Measurements from ENCODE around the gene GARIN5A.
A peak's percentile ranks its signal among the peaks of the same experiment; 100 is the strongest.

GARIN5A gene

DNA sequence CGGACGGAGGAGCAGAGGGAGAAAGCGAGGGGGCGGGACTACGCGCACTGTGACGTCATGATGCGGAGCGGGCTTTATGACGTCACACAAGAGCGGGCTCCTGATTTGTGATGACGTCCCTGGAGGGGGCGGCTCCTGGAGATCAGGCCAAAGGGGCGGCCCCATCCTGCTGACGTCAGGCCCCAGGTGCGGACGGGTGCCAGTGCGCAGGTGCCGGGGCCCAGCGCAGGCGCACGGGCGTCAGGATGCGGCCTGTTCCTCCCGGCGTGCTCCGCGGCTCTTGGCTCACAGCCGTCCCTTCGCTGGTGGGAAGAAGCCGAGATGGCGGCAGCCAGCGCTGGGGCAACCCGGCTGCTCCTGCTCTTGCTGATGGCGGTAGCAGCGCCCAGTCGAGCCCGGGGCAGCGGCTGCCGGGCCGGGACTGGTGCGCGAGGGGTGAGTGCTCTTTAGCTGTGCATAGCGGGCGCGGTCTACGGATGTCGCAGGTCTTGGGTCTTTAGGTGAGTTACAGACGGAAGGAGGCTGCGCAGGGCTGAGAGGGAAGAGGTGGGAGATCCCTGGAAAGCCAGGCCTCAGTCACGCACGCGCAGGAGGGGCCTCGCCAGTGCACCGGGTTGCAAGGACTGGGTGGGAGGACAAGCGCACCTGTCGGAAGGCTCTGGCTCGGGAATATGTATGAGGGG is at the start of gene GARIN5A, which contains the start of gene EMC10:
GARIN5A (minus strand) TSS at position 625 of the 683 bp plus-strand sequence; CDS start at position 165, 460 bp downstream.
EMC10 (plus strand) TSS at position 284 of the 683 bp plus-strand sequence; CDS start at position 322, 38 bp downstream.
- DNase-seq: peak; percentile 88

DNA sequence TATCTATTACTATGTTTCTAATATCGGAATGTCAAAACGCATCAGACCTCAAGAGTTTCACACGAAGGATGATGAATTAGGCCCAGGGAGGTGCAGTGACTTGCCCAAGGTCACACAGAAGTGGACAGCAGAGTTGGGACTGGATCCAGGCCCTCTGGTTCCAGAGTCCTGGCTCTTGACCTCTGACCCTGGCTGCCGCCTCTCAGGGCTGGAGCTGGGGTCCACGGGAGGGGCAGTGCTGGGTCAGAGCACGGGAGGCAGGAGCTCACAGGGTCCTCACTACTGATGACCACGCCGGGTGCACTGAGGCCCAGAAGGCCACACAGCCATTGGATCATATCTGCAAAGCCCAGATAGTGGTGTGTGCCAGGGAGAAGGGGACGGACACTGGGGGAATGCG is 46.2 kb upstream of the GARIN5A start:
- no peak for DNase-seq

DNA sequence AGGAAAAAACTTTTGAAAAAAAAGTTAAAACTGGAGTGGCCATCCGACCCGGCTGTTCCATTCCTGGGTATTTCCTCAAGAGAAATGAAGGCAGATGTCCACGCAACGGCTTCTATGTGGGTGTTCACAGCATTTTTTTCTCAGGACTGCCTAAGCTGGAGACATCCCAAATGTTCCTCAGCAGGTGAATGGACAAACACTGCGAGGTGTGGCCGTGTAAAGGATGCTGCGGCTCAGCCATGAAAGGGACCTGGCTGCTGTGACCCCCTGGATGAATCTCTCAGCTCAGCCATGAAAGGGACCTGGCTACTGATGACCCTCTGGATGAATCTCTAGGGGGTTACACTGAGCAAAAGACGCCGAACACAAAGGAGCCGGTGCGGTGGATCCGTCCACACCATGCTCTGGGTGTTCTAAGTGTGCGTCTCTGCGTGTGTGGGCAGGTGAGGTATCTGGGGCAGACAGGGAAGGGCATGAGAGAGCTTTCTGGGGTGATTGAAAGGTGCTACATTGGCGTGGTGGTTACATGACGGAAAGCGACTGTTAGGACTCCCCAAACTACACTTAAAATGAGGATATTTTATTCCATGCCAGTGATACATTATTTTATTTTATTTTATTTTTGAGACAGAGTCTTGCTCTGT is 44.3 kb upstream of the GARIN5A start:
- DNase-seq: no peak

DNA sequence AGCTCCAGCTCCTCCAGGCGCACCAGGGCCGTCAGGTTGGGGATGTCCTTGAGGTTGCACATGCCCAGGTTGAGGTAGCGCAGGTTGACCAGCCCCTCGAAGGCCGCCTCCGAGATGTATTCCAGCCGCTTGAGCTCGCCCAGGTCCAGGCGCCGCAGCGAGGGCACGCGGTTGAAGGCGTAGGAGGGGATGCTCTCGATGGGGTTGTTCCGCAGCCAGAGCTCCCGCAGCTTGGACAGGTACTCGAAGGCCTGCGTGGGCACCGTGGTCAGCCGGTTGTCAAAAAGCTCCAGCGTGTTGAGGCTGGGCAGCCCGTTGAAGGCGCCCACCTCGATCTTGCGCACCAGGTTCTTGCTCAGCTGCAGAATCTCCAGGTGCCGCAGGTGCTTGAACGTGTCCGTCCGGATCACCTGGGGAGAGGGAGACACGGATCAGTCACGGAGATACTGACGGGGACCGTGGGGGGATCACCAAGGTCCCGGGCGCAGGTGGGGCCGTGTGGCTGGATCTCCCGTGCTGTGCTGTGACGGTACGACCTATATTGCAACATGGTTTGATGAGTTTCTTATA is 42.4 kb upstream of the GARIN5A start:
- DNase-seq: no peak

DNA sequence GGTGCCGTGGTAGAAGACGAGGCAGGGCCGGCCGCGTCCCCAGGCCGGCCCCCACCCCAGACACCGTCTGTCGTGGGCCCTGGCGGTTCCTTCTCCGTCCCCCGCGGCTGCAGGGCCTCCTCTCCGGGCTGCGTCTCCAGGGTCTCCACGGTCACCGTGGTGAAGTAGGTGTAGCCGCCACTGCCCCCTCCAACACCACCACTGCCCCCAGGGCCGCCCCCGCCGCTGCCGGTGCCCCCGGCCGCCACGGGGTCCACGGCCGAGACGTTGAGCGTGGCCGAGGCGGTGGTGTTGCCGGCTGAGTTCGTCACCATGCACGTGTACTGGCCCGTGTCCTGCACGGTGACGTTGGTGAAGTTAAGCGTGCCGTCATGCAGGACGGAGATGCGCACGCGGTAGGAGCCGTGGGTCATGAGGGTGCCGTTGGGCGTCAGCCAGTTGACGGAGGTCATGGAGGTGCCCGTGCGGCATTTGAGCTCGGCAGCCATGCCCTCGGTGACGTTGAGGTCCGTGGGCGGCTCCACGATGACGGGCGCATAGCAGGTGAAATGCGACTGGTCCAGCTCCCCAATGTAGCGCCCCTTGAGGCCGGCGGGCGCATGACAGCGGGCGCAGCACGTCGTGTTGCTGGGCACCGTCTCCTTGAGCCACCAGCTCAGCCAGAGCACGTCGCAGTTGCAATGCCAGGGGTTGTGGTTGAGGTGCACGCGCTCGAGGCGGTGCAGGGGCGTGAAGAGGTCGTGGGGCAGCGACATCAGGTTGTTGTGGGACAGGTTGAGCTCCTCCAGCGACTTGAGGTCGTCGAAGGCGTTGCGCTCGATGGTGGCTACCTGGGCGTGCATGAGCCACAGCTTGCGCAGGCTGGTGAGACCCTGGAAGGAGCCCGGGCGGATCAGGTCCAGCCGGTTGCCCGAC is 41.7 kb upstream of the GARIN5A start:
- DNase-seq: no peak

DNA sequence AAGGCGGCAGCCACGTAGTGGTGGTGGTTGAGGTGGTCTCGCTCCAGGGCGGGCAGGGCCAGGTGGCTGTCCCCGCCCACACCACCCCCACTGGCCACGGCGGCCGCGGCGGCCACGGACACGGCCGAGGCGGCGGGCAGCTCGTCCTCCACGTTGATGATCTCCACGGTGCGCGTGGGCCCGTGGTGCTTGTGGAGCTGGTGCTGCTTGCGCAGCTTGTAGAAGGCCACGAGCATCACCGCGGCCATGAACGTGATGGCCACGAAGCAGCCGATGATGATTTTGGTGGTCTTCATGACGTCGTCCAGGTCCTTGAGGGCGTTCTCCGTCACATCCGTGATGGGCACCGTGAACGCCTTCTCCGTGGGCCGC is 41.0 kb upstream of the GARIN5A start:
- DNase-seq: no peak

DNA sequence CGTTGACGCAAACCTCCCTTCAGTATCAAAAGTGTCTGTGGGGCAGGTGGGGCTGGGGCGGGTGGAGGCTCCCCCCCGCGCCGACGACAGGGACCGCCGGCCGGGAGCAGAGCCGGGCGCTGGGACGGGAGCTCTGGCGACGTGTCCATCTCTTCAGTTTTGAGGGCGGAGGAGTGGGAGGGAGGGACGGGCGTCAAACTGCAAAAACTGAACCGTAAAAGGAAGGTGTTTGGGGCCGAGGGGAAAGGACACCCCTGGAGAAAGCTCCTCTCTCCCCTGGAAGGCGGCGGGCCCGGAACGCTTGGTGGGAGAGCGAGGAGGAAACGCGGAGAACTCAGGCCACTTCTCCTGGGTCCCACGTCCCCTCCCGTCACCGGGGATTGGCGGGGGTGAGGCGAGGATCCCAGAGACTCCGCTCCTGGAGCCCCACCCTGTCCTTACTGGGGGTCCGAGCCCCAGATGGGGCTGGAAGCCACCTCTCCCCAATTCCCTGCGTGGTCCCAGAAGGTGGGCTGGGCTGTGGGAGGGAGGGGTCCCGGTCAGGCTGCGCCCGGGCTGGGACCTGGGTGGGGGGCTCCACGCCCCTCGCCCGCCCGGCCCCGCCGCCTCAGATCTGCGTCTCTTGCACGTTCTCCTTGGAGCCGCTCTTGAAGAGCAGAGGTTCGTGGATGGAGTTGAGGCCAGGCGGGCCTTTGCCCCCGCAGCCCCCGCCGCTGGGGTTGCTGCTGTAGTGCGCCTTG is 40.5 kb upstream of the GARIN5A start:
- DNase-seq: no peak

DNA sequence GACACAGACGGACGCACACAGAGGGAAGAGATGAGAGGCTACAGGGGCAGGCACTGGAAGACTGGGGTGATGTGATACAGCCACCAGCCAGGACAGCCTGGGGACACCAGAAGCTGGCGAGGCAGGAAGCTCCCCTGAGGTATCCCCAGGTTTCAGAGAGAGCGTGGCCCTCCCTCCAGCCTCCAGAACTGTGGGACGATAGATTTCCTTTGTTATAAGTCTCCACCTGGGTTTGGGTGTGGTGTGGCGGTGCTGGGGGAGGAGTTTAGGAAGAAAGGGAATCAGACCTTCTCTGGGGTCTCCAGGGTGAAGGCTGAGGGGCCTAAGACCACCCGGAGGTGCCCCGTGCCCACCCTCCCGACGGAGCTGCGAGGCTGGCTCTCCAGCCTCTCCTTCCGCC is 39.8 kb upstream of the GARIN5A start:
- DNase-seq: no peak

DNA sequence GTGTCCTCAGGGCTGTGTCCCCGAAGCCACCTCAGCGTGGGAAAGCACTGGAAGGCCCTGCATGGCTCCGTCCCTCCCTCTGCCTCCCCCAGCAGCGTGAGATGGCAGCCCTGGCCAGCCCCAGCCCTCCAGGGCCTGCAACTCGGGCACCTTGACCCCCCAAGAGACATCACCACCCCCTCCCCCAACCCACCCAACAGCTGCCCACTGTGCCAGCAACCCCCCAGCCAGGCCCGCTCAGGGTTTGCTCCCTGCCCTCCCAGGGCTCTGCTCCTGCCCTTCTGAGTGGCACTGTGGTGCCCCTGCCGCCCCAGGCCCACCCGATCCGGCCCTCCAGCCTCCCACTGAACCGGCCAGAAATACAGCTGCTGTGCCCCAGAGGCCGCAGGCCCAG is 38.5 kb upstream of the GARIN5A start:
- no peak for DNase-seq

DNA sequence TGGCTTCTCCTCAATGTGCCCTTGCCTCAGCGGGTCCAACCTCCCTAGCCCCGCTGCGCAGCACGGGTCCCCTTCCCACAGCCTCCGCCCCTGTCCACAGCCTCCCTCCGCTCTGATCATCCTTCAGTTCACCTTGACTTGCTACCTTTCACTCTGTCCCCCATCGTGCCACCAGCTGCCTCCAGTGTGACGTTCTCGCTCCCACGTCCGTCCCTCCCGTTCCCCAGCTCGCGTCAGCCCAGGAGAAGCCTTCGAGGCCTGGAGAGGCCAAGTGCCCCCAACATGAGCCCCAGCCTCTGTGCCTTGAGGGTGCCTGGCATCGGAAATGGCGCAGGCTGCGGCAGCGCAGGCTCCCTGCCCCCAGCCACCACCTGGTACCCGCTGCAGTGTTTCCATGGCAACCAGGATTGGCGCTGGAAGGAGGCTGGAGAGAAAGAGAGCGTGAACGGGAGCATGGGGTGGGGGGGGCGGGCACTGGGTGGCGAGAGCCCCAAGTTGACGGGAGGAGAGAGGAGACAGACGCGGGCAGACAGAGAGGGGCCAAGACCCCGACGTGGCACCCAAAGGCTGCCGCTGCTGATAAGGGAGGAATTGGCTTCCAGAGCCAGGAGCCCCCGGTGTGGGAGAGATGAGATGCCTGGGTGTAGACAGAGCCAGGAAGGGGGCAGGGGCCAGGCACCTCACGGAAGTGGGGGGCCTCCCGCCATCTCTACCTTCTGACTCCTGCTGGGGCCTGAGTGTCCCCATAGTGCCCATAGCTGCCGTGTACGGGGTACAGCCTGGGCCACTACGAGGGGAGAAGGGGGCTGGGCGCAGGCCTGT is 37.9 kb upstream of the GARIN5A start:
- peak; percentile 88 for DNase-seq

DNA sequence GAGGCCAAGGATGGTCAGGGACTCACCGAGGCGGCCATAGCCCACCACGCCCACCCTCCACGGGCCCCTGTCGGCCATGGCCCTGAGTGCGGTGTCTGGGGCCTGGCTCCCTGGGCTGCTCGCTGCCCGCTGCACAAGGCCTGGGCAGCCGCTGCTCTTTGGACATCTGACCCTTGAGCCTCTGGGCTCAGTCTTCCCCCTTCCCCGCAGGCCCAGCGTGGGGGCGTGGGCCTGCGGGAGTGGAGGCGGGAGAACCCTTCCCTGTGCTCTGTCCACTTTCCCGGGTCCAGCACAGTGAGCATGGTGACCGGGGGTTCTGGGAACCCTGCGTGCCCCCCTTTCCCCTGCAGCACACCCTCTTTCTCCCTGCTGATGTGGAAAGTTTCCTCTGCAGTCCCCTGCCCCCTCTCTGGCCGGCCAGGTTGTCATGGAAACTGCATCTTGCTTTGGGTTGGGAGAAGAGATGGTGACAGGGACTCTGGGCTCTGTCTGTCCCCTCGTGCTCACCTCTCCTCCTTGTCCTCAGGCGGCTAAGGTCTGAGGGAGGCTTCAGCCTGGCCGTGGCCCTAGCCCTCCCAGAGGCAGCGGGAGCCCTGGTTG is 37.2 kb upstream of the GARIN5A start, which contains the start of gene ASPDH:
ASPDH (minus strand) TSS at position 168 of the 600 bp plus-strand sequence; CDS start at position 78, 90 bp downstream.
- no peak for DNase-seq

DNA sequence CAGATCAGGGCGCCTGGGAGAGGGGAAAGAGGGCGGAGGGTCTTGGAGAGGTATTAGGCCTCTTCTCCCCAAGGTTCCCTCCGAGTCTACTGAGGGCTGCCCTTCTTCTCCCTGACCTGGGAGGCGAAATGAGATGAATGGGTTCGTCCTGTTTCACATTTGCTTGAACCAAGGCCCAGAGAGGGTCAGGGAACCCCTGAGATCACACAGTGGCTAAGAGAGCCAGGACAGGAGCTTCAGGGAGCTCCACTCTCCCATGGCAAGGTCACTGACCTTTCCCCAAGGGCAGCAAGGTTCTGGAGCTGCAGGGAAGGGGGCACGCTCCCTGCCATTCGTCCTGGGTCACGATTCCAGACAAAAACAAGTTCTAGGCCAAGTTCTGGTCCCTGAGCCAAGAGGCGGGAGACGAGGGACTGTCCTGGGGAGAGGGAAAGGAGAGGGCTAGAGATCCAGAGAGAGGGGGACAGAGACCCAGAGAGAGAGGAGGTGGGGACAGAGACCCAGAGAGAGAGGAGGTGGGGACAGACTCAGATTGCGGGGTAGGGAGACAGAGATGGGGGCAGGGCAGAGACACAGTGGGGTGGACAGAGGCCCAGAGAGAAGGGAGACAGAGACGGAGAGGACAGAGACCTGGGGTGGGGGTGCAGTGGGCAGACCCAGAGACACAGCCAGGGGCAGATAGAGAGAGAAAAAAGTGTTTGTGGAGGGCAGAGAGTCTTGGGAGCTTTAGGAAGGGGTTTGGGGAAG is 36.5 kb upstream of the GARIN5A start:
- no peak for DNase-seq

DNA sequence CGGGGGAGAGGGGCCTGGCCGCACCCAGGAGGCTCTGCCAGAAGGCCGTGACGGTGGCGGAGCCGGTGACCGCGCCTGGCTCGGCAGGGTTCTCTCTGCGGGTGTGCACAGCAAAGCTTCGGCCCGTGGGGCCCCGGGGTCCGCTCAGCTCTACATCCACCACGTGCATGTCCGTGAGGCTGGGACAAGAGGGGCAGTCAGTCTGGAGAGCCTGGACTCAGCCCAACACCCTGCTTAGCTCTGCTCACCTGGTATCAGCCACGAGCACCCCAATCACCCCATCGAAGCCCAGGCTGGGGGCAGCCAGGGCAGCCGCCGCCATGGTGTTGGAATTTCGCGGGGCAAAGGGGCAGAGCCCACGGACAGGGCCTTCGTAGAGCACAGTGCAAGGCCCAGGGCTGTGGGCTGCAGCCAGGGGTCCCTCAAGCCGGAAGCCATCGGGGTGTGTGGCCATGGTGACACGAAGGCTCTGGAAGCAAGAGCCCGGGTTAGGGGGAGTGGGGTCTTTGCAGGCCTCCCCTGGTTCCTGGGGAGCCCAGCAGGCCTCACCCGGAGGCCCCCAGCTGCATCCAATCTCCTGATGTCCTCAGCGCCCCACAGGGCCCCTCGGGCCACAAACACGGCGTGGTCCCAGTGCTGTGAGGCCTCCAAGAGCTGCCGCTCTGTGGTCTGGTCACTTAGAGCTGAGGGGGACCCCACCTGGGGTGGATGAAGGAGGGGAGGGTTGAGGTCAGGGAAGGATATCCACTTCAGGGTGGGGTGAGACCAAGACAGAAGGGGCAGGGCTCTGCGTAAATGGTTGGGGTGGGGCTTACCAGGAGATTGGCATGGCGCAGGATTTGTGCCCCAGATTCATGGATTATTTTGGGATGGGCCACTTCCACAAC is 35.7 kb upstream of the GARIN5A start:
- no peak for DNase-seq

DNA sequence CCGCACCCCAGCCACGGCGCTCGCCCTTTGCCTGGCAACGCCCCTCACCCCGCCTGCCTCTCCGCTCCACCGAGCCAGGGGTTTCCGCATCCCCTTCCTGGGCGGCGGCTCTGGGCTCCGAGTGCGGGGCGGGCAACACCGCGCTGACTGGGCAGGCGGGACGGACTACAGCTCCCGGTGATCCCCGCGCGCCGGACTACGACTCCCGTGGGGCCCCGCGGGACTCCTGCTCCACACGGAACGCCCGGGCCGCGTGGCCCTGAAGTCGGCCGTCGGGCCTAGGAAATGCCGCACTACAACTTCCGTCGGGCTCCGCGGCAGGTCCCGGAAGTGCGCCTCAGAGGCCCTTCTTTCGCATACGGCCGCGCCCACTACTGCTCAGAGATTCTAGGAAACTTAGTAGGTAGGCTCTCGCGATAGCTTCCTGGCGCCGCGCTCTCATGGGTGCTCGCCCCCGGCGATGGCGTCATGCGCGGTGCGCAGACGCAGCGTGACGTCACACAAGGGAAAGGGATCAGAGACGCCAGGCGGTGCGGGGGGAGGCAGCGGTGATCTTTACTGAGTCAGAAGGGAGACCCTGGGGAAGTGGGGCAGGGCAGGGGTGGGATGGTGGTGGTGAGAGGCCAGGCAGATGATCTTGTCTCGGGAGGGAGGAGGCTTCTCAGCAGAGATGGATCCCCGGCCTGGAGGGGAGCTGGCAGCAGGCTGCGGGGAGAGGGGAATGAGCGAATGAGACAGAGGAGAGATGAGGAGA is 34.6 kb upstream of the GARIN5A start, which contains the start of gene JOSD2:
JOSD2 (minus strand) TSS at position 123 of the 754 bp plus-strand sequence. CDS start 760 bp downstream, outside the sequence.
- peak; percentile 100 for DNase-seq

DNA sequence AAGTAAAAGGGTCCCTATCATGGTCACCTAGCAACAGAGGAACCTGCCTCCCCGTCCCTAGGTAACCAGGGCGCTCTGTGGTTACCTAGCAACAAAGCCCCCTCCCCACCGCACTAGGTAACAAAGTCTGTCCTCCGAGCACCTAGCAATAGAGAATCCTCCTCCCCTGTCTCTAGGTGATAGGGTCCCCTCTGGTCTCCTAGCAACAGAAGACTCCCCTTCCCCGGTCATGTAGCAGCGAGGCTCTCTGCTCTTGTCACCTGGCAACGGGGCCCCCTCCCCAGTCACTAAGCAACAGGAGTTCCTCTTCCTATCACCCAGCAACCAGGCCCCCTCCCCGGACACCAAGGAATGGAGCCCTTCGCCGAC is 34.0 kb upstream of the GARIN5A start:
- peak; percentile 93 for DNase-seq

DNA sequence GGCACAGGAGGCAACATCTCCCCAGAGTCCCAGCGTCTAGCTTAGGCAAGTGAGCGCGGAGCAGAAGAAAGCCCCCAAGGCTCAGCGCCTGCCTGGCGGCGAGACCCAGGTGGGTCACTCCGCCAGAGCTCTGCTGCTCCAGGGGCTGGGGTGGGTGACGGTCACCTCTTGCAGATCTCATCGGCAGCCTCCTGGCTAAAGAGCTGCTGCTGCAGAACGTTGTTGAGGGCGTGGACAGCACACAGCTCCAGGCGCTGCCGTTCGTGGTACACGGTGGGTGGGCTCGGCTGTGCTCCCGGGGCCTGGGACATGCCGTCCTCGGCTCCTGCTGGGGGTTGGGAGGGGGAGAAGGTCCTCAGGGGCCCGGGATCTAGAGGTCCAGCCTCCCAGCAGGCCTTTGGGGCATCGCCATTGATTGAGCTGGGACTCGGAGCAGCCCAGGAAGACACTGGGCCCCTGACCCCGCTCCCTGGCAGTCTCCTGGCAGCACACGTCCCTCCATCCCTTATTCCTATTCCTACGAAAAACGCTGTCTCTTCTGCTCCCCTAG is 33.5 kb upstream of the GARIN5A start:
- no peak for DNase-seq

DNA sequence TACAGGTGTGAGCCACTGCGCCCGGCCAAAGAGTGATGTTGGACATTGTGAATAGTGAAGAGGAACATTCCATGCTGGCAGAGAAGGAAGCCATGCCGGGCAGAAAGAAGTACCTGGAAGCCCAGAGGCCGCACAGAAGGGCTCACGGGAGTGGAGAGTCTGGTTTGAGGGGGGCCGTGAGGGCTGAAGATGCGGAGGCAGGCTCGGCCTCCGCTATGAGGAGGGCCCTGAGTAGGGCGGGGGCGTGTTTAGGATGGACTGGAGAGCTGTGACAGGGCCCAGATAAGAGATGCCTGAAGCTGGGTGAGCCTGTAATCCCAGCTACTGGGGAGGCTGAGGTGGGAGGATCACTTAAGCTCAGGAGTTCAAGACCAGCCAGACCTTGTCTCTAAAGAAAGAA is 32.7 kb upstream of the GARIN5A start:
- no peak for DNase-seq

DNA sequence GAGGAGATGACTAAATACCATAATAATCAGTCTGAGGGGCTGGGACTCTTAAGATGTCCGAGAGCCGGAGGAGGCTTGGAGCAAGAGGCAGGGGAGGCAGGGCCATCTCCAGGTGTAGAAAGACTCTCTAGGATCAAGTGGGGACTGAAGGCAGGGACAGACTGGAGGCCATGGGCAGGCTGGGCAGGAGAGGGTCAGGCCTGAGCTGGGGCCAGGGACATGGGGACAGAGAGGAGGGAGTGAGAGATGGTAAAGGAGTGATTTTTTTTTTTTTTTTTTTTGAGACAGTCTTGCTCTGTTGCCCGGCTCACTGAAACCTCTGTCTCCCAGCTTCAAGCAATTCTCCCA is 32.2 kb upstream of the GARIN5A start:
- no peak for DNase-seq
